ENCODE results near the gene PEAK3. TPM values are rescaled to one million over a fixed set of nuclear protein-coding genes. Genes with fewer than 3 reads are reported as not detected.

The PEAK3 gene
- total RNA-seq, 2 experiments from 2014 or later = not detected

DNA sequence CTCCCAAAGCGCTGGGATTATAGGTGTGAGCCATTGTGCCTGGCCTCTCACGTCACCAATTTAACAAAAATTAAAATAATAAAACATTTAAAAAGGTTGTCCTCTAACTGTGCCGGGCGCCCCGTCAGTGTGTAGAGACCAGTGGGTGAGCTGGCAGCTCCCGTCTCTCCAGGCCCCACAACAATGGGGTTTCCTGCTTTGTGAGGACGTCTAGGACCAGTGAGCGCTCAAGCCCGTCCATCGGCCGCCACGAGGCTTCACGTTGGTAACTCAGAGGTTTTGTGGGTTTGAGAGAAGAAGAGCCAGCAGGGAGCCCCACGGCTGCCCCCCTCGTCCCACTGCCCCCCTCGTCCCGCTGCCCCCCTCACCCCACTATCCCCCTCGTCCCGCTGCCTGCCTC lies 41.7 kb upstream of the PEAK3 start:
- Mint-ChIP-seq H3K27ac (no peak overlapping the region), H3K36me3 (ENCODE audit: low read depth) (peaks cover 26% of the 10 kb centered on the region), H3K4me1 (ENCODE audit: low read depth) (peaks cover 34% of the 10 kb centered on the region), H3K27me3 (ENCODE audit: low read depth) (no peaks in the 10 kb centered on the region), H3K9me3 (no peaks in the 10 kb centered on the region), H3K4me3 (no peak overlapping the region)
- intact Hi-C loops (cut with micrococcal nuclease) = no loop called here
- CTCF ChIA-PET = interaction anchor here (0.7 kb wide), 1 partner anchor 21 kb away, joined by 4 read pairs; no protein-coding TSS in a partner anchor
- no peak for DNase-seq

DNA sequence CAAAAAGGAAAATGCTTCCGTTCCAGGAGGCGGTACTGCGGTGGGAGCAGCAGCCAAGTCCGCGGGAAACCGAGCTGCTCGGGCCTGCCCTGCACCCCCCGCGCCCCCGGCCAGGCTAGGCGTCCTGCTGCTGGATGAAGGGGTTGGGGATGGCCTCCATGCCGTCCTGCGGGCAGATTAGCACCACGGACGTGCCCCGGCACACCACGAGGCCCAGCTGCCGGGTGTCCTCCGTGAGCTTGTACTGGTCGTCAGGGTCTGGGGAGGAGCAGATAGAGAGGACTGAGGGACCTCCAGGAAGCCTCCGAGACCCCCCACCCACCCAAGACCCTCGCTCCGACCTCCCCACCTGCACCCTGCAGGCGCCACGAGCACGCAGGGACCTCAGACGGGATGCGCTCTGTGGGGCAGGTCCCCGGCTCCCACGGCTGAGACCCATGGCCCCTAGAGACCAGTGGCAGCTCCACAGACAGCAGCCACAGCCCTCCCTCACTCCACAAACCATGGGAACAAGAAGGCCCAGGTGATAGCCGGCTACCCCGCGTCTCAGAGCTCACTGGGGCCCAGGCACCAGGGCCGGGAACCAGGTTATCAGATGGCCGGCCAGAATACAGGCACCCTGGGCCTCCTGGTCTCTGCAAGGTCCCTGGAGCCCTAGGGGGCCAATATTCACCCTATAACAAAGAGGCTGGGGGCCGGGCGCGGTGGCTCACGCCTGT lies 39.7 kb upstream of the PEAK3 start:
- Mint-ChIP-seq H3K27me3 (ENCODE audit: low read depth) (no peaks in the 10 kb centered on the region), H3K4me1 (ENCODE audit: low read depth) (peaks cover 23% of the 10 kb centered on the region), H3K9me3 (no peaks in the 10 kb centered on the region), H3K27ac (no peak overlapping the region), H3K4me3 (no peak overlapping the region), H3K36me3 (ENCODE audit: low read depth) (peaks cover 18% of the 10 kb centered on the region)
- CTCF ChIA-PET = interaction anchor here (0.5 to 0.6 kb wide), 2 partner anchors 20 to 150 kb away, joined by 3 read pairs; no protein-coding TSS in a partner anchor
- intact Hi-C loops (cut with micrococcal nuclease) = no loop called here
- no peak for DNase-seq

GRCh38 chr19:2320939-2321338 lies 39.0 kb upstream of the PEAK3 start:
- DNase-seq = no peak
- CTCF ChIA-PET = no interaction called here
- Mint-ChIP-seq H3K4me1 (ENCODE audit: low read depth) (peaks cover 15% of the 10 kb centered on the region), H3K9me3 (peaks cover 1% of the 10 kb centered on the region), H3K36me3 (ENCODE audit: low read depth) (peaks cover 15% of the 10 kb centered on the region), H3K4me3 (no peak overlapping the region), H3K27ac (no peak overlapping the region), H3K27me3 (ENCODE audit: low read depth) (no peaks in the 10 kb centered on the region)
- intact Hi-C loops (cut with micrococcal nuclease) = no loop called here

- Mint-ChIP-seq H3K4me3 (no peak overlapping the region), H3K27me3 (ENCODE audit: low read depth) (peaks cover 4% of the 10 kb centered on the region), H3K27ac (no peak overlapping the region), H3K36me3 (ENCODE audit: low read depth) (peaks cover 7% of the 10 kb centered on the region), H3K4me1 (ENCODE audit: low read depth) (peaks cover 6% of the 10 kb centered on the region), H3K9me3 (peaks cover 10% of the 10 kb centered on the region)
- intact Hi-C loops (cut with micrococcal nuclease) = no loop called here
- CTCF ChIA-PET = no interaction called here
- no peak for DNase-seq
Observed at GRCh38 chr19:2320049-2320448, 38.1 kb upstream of the PEAK3 start.

- Mint-ChIP-seq H3K9me3 (peaks cover 14% of the 10 kb centered on the region), H3K27me3 (ENCODE audit: low read depth) (peaks cover 9% of the 10 kb centered on the region), H3K4me1 (ENCODE audit: low read depth) (peaks cover under 1% of the 10 kb centered on the region), H3K4me3 (no peak overlapping the region), H3K36me3 (ENCODE audit: low read depth) (peaks cover 7% of the 10 kb centered on the region), H3K27ac (no peak overlapping the region)
- no peak for DNase-seq
- intact Hi-C loops (cut with micrococcal nuclease) = no loop called here
- CTCF ChIA-PET = no interaction called here
Observed at GRCh38 chr19:2319551-2319950, 37.6 kb upstream of the PEAK3 start.

GRCh38 chr19:2318923-2319322 lies 36.9 kb upstream of the PEAK3 start:
- H3K27ac Mint-ChIP-seq = no peak overlapping the region
- H3K9me3 Mint-ChIP-seq = peaks cover 14% of the 10 kb centered on the region
- no peak overlapping the region for H3K4me3 Mint-ChIP-seq
- H3K27me3 Mint-ChIP-seq (ENCODE audit: low read depth) = peaks cover 14% of the 10 kb centered on the region
- CTCF ChIA-PET = interaction anchor here (0.6 kb wide), 1 partner anchor 406 kb away, joined by 3 read pairs; no protein-coding TSS in a partner anchor
- DNase-seq = no peak
- H3K36me3 Mint-ChIP-seq (ENCODE audit: low read depth) = peaks cover 4% of the 10 kb centered on the region
- intact Hi-C loops (cut with micrococcal nuclease) = no loop called here
- no peaks in the 10 kb centered on the region for H3K4me1 Mint-ChIP-seq (ENCODE audit: low read depth)

- CTCF ChIA-PET = interaction anchor here (0.8 kb wide), 1 partner anchor 74 kb away, joined by 3 read pairs; no protein-coding TSS in a partner anchor
Observed at GRCh38 chr19:2317756-2318155, 35.8 kb upstream of the PEAK3 start.

GRCh38 chr19:2317300-2317699 lies 35.3 kb upstream of the PEAK3 start:
- no peaks in the 10 kb centered on the region for H3K36me3 Mint-ChIP-seq (ENCODE audit: low read depth)
- H3K27me3 Mint-ChIP-seq (ENCODE audit: low read depth) = peaks cover 24% of the 10 kb centered on the region
- intact Hi-C loops (cut with micrococcal nuclease) = no loop called here
- DNase-seq = no peak
- no peaks in the 10 kb centered on the region for H3K4me1 Mint-ChIP-seq (ENCODE audit: low read depth)
- no peak overlapping the region for H3K4me3 Mint-ChIP-seq
- peaks cover 14% of the 10 kb centered on the region for H3K9me3 Mint-ChIP-seq
- CTCF ChIA-PET = interaction anchor here (0.8 kb wide), 1 partner anchor 74 kb away, joined by 3 read pairs; no protein-coding TSS in a partner anchor
- H3K27ac Mint-ChIP-seq = no peak overlapping the region

More at GRCh38 chr19:2317756-2318155, 35.8 kb upstream of the PEAK3 start:
- Mint-ChIP-seq H3K4me1 (ENCODE audit: low read depth) (no peaks in the 10 kb centered on the region), H3K27me3 (ENCODE audit: low read depth) (peaks cover 22% of the 10 kb centered on the region), H3K36me3 (ENCODE audit: low read depth) (peaks cover 2% of the 10 kb centered on the region), H3K27ac (no peak overlapping the region), H3K4me3 (no peak overlapping the region), H3K9me3 (peaks cover 14% of the 10 kb centered on the region)
- DNase-seq = no peak
- intact Hi-C loops (cut with micrococcal nuclease) = no loop called here

- no peak overlapping the region for H3K27ac Mint-ChIP-seq
- peaks cover 28% of the 10 kb centered on the region for H3K27me3 Mint-ChIP-seq (ENCODE audit: low read depth)
- no peaks in the 10 kb centered on the region for H3K36me3 Mint-ChIP-seq (ENCODE audit: low read depth)
- H3K9me3 Mint-ChIP-seq = peaks cover 14% of the 10 kb centered on the region
- intact Hi-C loops (cut with micrococcal nuclease) = no loop called here
- no peak overlapping the region for H3K4me3 Mint-ChIP-seq
- H3K4me1 Mint-ChIP-seq (ENCODE audit: low read depth) = no peaks in the 10 kb centered on the region
- CTCF ChIA-PET = interaction anchor here (0.6 to 1.1 kb wide), 3 partner anchors 23 to 321 kb away, joined by 3 to 4 read pairs (median 3); no protein-coding TSS in a partner anchor
- DNase-seq = peak; percentile 39
Observed at GRCh38 chr19:2315818-2316353, 33.9 kb upstream of the PEAK3 start.

GRCh38 chr19:2315121-2315817 lies 33.3 kb upstream of the PEAK3 start:
- Mint-ChIP-seq H3K27me3 (ENCODE audit: low read depth) (peaks cover 31% of the 10 kb centered on the region), H3K4me1 (ENCODE audit: low read depth) (no peaks in the 10 kb centered on the region), H3K9me3 (peaks cover 14% of the 10 kb centered on the region), H3K27ac (no peak overlapping the region), H3K4me3 (no peak overlapping the region), H3K36me3 (ENCODE audit: low read depth) (no peaks in the 10 kb centered on the region)
- DNase-seq = no peak
- intact Hi-C loops (cut with micrococcal nuclease) = no loop called here
- CTCF ChIA-PET = interaction anchor here (1.1 kb wide), 1 partner anchor 322 kb away, joined by 4 read pairs; no protein-coding TSS in a partner anchor

GRCh38 chr19:2312820-2313501 lies 31.0 kb upstream of the PEAK3 start:
- Mint-ChIP-seq H3K4me3 (no peak overlapping the region), H3K9me3 (peaks cover 14% of the 10 kb centered on the region), H3K27me3 (ENCODE audit: low read depth) (peaks cover 50% of the 10 kb centered on the region), H3K27ac (no peak overlapping the region), H3K4me1 (ENCODE audit: low read depth) (peaks cover 2% of the 10 kb centered on the region), H3K36me3 (ENCODE audit: low read depth) (no peaks in the 10 kb centered on the region)
- intact Hi-C loops (cut with micrococcal nuclease) = no loop called here
- CTCF ChIA-PET = interaction anchor here (0.7 kb wide), 1 partner anchor 722 kb away, joined by 3 read pairs; no protein-coding TSS in a partner anchor
- DNase-seq = no peak

DNA sequence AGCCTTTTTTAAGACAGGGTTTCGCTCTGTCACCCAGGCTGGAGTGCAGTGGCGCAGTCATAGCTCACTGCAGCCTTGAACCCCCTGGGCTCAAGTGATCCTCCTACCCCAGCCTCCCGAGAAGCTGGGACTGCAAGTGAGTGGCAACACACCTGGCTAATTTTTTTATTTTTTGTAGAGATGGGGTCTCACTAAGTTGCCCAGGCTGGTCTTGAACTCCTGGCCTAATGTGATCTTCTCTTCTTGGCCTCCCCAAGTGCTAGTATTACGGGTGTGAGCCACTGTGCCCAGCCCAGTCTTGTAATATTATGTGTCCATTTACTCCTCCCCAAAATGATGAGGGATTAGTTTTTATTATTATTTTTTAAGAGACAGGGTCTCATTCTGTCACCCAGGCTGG lies 29.1 kb upstream of the PEAK3 start:
- Mint-ChIP-seq H3K36me3 (ENCODE audit: low read depth) (no peaks in the 10 kb centered on the region), H3K27me3 (ENCODE audit: low read depth) (peaks cover 61% of the 10 kb centered on the region), H3K4me3 (no peak overlapping the region), H3K4me1 (ENCODE audit: low read depth) (peaks cover 5% of the 10 kb centered on the region), H3K27ac (no peak overlapping the region), H3K9me3 (peaks cover 14% of the 10 kb centered on the region)
- intact Hi-C loops (cut with micrococcal nuclease) = no loop called here
- no peak for DNase-seq
- CTCF ChIA-PET = no interaction called here

All from activated naive CD4-positive, alpha-beta T cell treated with anti-CD3 and anti-CD28 coated beads for 36 hours (primary cell).